AG09309 (cell line): ENCODE results near the gene CHST1.

ENCODE experiments used
- DNase-seq: peaks from one replicate; pipeline ENCODE4 v3.0.0-alpha.2; 2010; ENCODE audit warnings: low read depth
- H3K4me3 ChIP-seq: 2 replicates; pipeline ENCODE4 v1.5.1; 2011; ENCODE audit warnings: mild to moderate bottlenecking, low read depth, low read length, moderate library complexity; ENCODE audit not compliant: control insufficient read depth
- TF ChIP-seq, protein P1 (sequence below): IDR thresholded peaks from 2 replicates; pipeline ENCODE4 v1.5.1; 2011; ENCODE audit warnings: mild to moderate bottlenecking, low read depth, low read length, inconsistent platforms; ENCODE audit not compliant: insufficient read depth, control insufficient read depth; ENCODE audit errors: missing control alignments

The CHST1 gene

GRCh38 chr11:45684440-45684839 is 19.0 kb upstream of the CHST1 start:
- TF ChIP-seq, protein P1, sequence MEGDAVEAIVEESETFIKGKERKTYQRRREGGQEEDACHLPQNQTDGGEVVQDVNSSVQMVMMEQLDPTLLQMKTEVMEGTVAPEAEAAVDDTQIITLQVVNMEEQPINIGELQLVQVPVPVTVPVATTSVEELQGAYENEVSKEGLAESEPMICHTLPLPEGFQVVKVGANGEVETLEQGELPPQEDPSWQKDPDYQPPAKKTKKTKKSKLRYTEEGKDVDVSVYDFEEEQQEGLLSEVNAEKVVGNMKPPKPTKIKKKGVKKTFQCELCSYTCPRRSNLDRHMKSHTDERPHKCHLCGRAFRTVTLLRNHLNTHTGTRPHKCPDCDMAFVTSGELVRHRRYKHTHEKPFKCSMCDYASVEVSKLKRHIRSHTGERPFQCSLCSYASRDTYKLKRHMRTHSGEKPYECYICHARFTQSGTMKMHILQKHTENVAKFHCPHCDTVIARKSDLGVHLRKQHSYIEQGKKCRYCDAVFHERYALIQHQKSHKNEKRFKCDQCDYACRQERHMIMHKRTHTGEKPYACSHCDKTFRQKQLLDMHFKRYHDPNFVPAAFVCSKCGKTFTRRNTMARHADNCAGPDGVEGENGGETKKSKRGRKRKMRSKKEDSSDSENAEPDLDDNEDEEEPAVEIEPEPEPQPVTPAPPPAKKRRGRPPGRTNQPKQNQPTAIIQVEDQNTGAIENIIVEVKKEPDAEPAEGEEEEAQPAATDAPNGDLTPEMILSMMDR: no peak
- no peak overlapping the region for H3K4me3 ChIP-seq

GRCh38 chr11:45683271-45684058 is 18.0 kb upstream of the CHST1 start:
- TF ChIP-seq, protein P1: no peak
- H3K4me3 ChIP-seq: no peak overlapping the region
- DNase-seq: no peak

More at GRCh38 chr11:45684440-45684839, 19.0 kb upstream of the CHST1 start:
- DNase-seq: no peak

DNA sequence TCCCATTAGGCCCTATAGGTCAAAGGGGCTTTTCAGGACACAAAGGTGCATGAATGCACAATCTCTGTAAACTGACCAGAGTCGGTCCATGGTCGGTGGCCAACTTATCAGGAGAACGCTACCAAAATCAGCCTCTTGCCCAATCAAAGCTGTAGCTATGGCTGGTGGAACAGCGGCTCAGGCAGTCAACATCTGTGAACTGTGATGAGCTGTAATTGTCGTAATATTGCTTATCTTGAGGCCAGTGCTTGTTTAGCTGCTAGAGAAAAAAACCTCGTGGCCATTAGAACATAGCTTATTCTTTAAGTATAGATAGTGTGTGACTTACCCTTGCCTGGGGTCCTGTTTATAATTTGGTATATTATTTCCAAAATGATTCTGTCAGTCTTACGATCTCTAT is 14.4 kb upstream of the CHST1 start:
- H3K4me3 ChIP-seq: no peak overlapping the region
- TF ChIP-seq, protein P1: no peak
- no peak for DNase-seq

DNA sequence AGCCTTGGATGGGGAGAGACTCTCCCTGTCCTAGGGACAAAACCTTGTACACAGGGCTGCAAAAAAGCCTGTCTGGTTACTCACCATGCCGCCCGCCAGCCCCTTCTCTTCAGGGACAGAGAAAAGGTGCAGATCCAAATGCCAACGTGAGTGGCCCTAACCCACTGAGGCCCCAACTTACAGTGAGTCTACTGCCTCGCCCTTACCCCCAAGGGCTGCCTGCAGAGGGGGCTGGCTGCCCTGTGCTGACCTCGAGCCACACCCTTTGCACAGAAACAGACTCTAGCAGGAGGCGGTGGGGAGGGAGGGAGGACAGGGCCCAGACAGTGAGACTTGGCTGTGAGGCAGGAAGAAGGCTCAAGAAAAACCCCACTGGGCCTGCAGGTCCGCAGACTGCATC is 13.6 kb upstream of the CHST1 start:
- H3K4me3 ChIP-seq: no peak overlapping the region
- TF ChIP-seq, protein P1: no peak
- DNase-seq: no peak

GRCh38 chr11:45677770-45678512 is 12.5 kb upstream of the CHST1 start:
- TF ChIP-seq, protein P1: no peak
- no peak for DNase-seq
- H3K4me3 ChIP-seq: no peak overlapping the region

DNA sequence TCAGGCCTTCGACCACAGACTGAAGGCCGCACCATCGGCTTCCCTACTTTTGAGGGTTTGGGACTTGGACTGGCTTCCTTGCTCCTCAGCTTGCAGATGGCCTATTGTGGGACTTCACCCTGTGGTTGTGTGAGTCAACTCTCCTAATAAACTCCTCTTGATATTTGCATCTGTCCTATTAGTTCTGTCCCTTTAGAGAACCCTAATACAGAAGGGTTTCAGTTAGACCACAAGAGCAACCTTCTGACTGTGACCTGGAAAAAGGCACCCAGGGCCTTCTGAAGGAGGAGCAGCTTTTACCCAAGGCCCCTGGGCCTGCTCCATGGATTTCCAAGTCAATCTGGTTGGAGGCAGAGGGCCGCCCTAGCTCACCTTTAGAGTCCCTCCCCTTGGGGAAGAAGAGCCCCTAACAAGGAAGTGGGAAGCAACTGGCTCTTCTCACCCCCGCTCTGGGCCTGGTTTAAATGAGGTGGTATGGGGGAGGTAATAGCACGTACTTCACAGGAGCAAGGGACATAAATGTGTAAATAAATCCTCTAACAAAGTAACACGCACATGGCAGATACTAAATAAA is 11.2 kb upstream of the CHST1 start:
- DNase-seq: no peak
- TF ChIP-seq, protein P1: no peak
- H3K4me3 ChIP-seq: no peak overlapping the region
